DND-41 (cell line): Measurements from ENCODE around the gene PSMD6.
A peak's percentile ranks its signal among the peaks of the same experiment; 100 is the strongest.

Experiments used
- ATAC-seq: fragments of 200-7000 bp; cut with Tn5 transposase; 3 replicates; pipeline ENCODE4 v1.9.1; 2021; ENCODE audit warnings: low read depth; ENCODE audit not compliant: insufficient read depth
- DNase-seq: peaks from one replicate; pipeline ENCODE4 v3.0.0-alpha.2; 2020
- H2AFZ ChIP-seq: 2 replicates; pipeline ENCODE4 v1.6.0; 2012; ENCODE audit warnings: low read depth, low read length
- H3K27ac ChIP-seq: 2 replicates; pipeline ENCODE4 v1.5.1; 2012; ENCODE audit warnings: low read length, inconsistent platforms
- H3K27me3 ChIP-seq: fragments of 200-600 bp; sonication (generic); 2 replicates; pipeline ENCODE4 v1.6.0; 2012; ENCODE audit warnings: low read length, mild to moderate bottlenecking, inconsistent platforms; ENCODE audit not compliant: insufficient read depth, poor library complexity
- H3K36me3 ChIP-seq: 2 replicates; pipeline ENCODE4 v1.5.1; 2012; ENCODE audit warnings: low read length, inconsistent platforms; ENCODE audit not compliant: insufficient read depth
- H3K4me1 ChIP-seq: 2 replicates; pipeline ENCODE4 v1.5.1; 2012; ENCODE audit warnings: mild to moderate bottlenecking, low read length; ENCODE audit not compliant: insufficient read depth
- H3K4me2 ChIP-seq: 2 replicates; pipeline ENCODE4 v1.6.0; 2012; ENCODE audit warnings: mild to moderate bottlenecking, moderate library complexity, low read length, inconsistent platforms; ENCODE audit not compliant: insufficient read depth
- H3K4me3 ChIP-seq, 2 experiments: fragments of 200-600 bp in 1 of 2; shearing (Covaris generic) in 1 of 2; 2 replicates each; pipeline ENCODE4 v1.5.1; 2012 to 2016; ENCODE audit warnings: inconsistent platforms in 2 of 2, low read length in 2 of 2, mild to moderate bottlenecking in 2 of 2, low read depth in 1 of 2, moderate library complexity in 1 of 2
- H3K79me2 ChIP-seq: 2 replicates; pipeline ENCODE4 v1.6.0; 2012; ENCODE audit warnings: low read length, inconsistent platforms; ENCODE audit not compliant: insufficient read depth
- H3K9ac ChIP-seq: 2 replicates; pipeline ENCODE4 v1.6.0; 2012; ENCODE audit warnings: low read depth, mild to moderate bottlenecking, inconsistent platforms, low read length, moderate library complexity
- H3K9me3 ChIP-seq: 2 replicates; pipeline ENCODE4 v1.5.1; 2012; ENCODE audit warnings: low read length, moderate library complexity, mild to moderate bottlenecking, inconsistent platforms; ENCODE audit not compliant: insufficient read depth, severe bottlenecking
- H4K20me1 ChIP-seq: 2 replicates; pipeline ENCODE4 v1.6.0; 2012; ENCODE audit warnings: low read length; ENCODE audit not compliant: insufficient read depth
- CTCF ChIP-seq: IDR thresholded peaks from 2 replicates; pipeline ENCODE4 v1.5.1; 2012; ENCODE audit warnings: borderline replicate concordance, low read length, moderate library complexity, mild to moderate bottlenecking; ENCODE audit not compliant: poor library complexity, severe bottlenecking; ENCODE audit errors: extremely low read depth
- EZH2 ChIP-seq: IDR thresholded peaks from 3 replicates; pipeline ENCODE4 v1.6.1; 2012; ENCODE audit warnings: borderline replicate concordance, low read depth, mild to moderate bottlenecking, moderate library complexity, low read length, inconsistent platforms; ENCODE audit not compliant: severe bottlenecking

PSMD6 gene

GRCh38 chr3:64021922-64022321, 1.4 kb downstream of the PSMD6 start:
- ATAC-seq (no peak), DNase-seq (no peak)
- H3K9me3 ChIP-seq: no peaks in the 10 kb centered on the region
- peaks cover 31% of the 10 kb centered on the region for H3K4me1 ChIP-seq
- H3K9ac ChIP-seq: peak overlapping the region; percentile 88
- TF ChIP-seq EZH2: no peak
- TF ChIP-seq CTCF: peak; percentile 4
- H3K27ac ChIP-seq: peak overlapping the region; percentile 91
- peaks cover 55% of the 10 kb centered on the region for H3K79me2 ChIP-seq
- peak overlapping the region; percentile 100 for H3K4me2 ChIP-seq
- peaks cover 1% of the 10 kb centered on the region for H3K27me3 ChIP-seq
- H3K4me3 ChIP-seq: peak overlapping the region; percentile 95 to 99
- peaks cover 29% of the 10 kb centered on the region for H4K20me1 ChIP-seq
- H3K36me3 ChIP-seq: peaks cover 60% of the 10 kb centered on the region
- no peak overlapping the region for H2AFZ ChIP-seq

GRCh38 chr3:64019879-64020278, 3.4 kb downstream of the PSMD6 start:
- H3K4me2 ChIP-seq: no peak overlapping the region; the same call in 1 of the 2 replicates
- peaks cover 31% of the 10 kb centered on the region for H3K4me1 ChIP-seq
- DNase-seq (no peak), ATAC-seq (no peak)
- H3K27me3 ChIP-seq: no peaks in the 10 kb centered on the region
- peaks cover 78% of the 10 kb centered on the region for H3K36me3 ChIP-seq
- H3K79me2 ChIP-seq: peaks cover 62% of the 10 kb centered on the region
- H3K9ac ChIP-seq: no peak overlapping the region
- TF ChIP-seq EZH2: no peak
- no peak for TF ChIP-seq CTCF
- no peak overlapping the region for H3K4me3 ChIP-seq
- H4K20me1 ChIP-seq: peaks cover 30% of the 10 kb centered on the region
- no peak overlapping the region for H2AFZ ChIP-seq
- H3K27ac ChIP-seq: no peak overlapping the region
- no peaks in the 10 kb centered on the region for H3K9me3 ChIP-seq

GRCh38 chr3:64019271-64019670, 4.0 kb downstream of the PSMD6 start:
- peak overlapping the region; percentile 16; the same call in 1 of the 2 replicates for H3K4me2 ChIP-seq
- H3K79me2 ChIP-seq: peaks cover 68% of the 10 kb centered on the region
- DNase-seq (no peak), ATAC-seq (no peak)
- no peaks in the 10 kb centered on the region for H3K9me3 ChIP-seq
- TF ChIP-seq CTCF (no peak), EZH2 (no peak)
- H3K27ac ChIP-seq: no peak overlapping the region
- peaks cover 37% of the 10 kb centered on the region for H4K20me1 ChIP-seq
- peaks cover 84% of the 10 kb centered on the region for H3K36me3 ChIP-seq
- no peak overlapping the region for H3K4me3 ChIP-seq
- H3K9ac ChIP-seq: no peak overlapping the region
- no peak overlapping the region for H2AFZ ChIP-seq
- H3K27me3 ChIP-seq: no peaks in the 10 kb centered on the region
- H3K4me1 ChIP-seq: peaks cover 31% of the 10 kb centered on the region
